Endothelial cell (in vitro differentiated cells): ENCODE data around the gene CPEB3. TPM values are rescaled to one million over a fixed set of nuclear protein-coding genes. Genes with fewer than 3 reads are reported as not detected.

Experiments
- DNase-seq: peaks from one replicate; pipeline ENCODE4 v3.0.0; 2021; ENCODE audit warnings: low spot score
- H3K27ac Mint-ChIP-seq: one replicate; pipeline ENCODE4 v1.8.0; 2021; ENCODE audit warnings: mixed read lengths, inconsistent platforms; ENCODE audit not compliant: unreplicated experiment
- H3K27me3 Mint-ChIP-seq: one replicate; pipeline ENCODE4 v1.8.0; 2021; ENCODE audit warnings: mild to moderate bottlenecking, moderate library complexity, mixed read lengths, inconsistent platforms; ENCODE audit not compliant: unreplicated experiment
- H3K36me3 Mint-ChIP-seq: one replicate; pipeline ENCODE4 v1.8.0; 2021; ENCODE audit warnings: mild to moderate bottlenecking, low read depth, mixed read lengths, inconsistent platforms; ENCODE audit not compliant: unreplicated experiment
- H3K4me1 Mint-ChIP-seq: one replicate; pipeline ENCODE4 v1.8.0; 2021; ENCODE audit warnings: mild to moderate bottlenecking, mixed read lengths, inconsistent platforms; ENCODE audit not compliant: unreplicated experiment
- H3K4me3 Mint-ChIP-seq: one replicate; pipeline ENCODE4 v1.8.0; 2021; ENCODE audit warnings: mild to moderate bottlenecking, mixed read lengths, inconsistent platforms; ENCODE audit not compliant: unreplicated experiment
- H3K9me3 Mint-ChIP-seq: one replicate; pipeline ENCODE4 v1.8.0; 2021; ENCODE audit warnings: mixed read lengths, inconsistent platforms; ENCODE audit not compliant: unreplicated experiment
- CTCF ChIP-seq: fragments of 200-600 bp; sonication (generic); IDR thresholded peaks from one replicate; pipeline ENCODE4 v1.5.0; 2021; ENCODE audit warnings: antibody characterized with exemption; ENCODE audit not compliant: unreplicated experiment
- total RNA-seq: library from RNA; stranded (reverse); fragmentation: NEBNext Ultra II Directional; extraction: Animal tissue kit (Norgen Biotek cat#: 25700); gene quantifications from one replicate; pipeline ENCODE4 v1.2.1, GENCODE V29; 2021; ENCODE audit not compliant: unreplicated experiment

The CPEB3 gene
- total RNA-seq, 1 donor from 2014 or later = 2.4 TPM

DNA sequence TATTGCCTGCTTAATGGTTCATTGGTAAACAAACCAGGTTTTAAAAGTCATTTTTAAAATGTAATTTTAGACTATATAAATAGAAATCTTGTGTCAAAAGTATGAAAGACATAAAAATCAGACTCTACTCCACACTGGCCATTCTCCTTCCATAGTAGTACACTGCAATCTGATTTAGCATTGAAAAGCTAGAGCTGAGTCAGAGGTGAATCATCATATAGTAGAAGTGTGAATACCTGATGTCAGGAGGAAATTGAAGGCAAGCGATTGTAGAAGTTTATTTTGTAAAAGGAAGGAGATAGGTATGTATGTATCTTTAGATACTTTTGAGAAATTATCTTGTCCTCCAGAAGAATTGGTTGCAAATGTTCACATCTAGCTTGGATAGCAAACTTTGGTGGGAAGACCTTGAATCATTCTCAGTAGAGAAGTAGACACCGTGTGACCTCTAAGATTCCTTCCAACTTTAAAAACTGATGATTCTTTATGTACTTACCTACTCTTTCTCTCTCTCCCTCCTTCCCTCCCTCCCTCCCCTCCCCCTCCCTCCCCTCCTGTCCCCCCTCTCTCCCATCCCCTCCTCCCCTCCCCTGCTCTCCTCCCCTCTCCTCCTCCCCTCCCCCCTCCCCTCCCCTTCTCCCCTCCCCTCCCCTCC, 279.2 kb downstream of the CPEB3 start:
- Mint-ChIP-seq H3K9me3 (no peaks in the 10 kb centered on the region), H3K4me1 (no peaks in the 10 kb centered on the region), H3K36me3 (peaks cover 12% of the 10 kb centered on the region), H3K27me3 (no peaks in the 10 kb centered on the region), H3K27ac (no peak overlapping the region), H3K4me3 (no peak overlapping the region)
- no peak for TF ChIP-seq CTCF
- no peak for DNase-seq

DNA sequence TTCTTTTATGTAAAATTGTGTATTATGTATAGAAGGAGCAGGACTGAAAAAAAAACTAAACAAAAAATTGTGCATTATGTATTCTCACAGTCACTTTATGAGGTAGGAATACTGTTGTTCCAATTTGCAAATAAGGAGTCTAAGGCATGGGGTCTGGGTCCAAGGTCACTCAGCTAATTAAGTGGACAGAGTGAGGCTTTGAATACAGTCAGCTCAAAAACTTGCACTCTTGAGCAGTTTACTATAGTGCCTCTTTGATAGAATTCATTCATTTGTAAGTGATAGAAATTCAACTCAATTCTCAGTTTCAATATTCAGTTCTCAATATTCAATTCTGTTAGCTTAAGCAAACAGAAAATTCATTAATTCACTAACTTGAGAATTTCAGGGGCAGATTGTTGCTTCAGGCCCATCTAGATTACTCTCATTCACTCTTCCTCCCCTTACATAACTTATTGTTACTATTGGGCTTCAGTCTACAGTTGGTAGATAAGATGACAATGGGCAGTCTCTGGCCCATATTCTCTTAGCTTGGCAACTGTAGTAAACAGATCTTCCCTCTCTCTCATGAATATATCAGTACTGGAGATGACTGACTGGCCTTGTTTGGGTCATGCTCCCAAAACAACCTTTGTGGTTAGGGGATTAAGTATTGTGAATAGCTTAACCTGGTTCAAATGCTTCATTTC, 280.7 kb downstream of the CPEB3 start:
- H3K4me1 Mint-ChIP-seq = no peaks in the 10 kb centered on the region
- H3K9me3 Mint-ChIP-seq = no peaks in the 10 kb centered on the region
- peaks cover 12% of the 10 kb centered on the region for H3K36me3 Mint-ChIP-seq
- DNase-seq = no peak
- H3K27ac Mint-ChIP-seq = no peak overlapping the region
- no peak overlapping the region for H3K4me3 Mint-ChIP-seq
- no peaks in the 10 kb centered on the region for H3K27me3 Mint-ChIP-seq
- TF ChIP-seq CTCF = no peak

GRCh38 chr10:92009445-92009844, 281.4 kb downstream of the CPEB3 start:
- no peak for TF ChIP-seq CTCF
- Mint-ChIP-seq H3K27ac (no peak overlapping the region), H3K4me3 (no peak overlapping the region), H3K9me3 (no peaks in the 10 kb centered on the region), H3K27me3 (no peaks in the 10 kb centered on the region), H3K4me1 (no peaks in the 10 kb centered on the region), H3K36me3 (peaks cover 12% of the 10 kb centered on the region)
- DNase-seq = no peak

- Mint-ChIP-seq H3K9me3 (no peaks in the 10 kb centered on the region), H3K36me3 (peaks cover 20% of the 10 kb centered on the region), H3K4me1 (no peaks in the 10 kb centered on the region), H3K27me3 (no peaks in the 10 kb centered on the region), H3K27ac (no peak overlapping the region), H3K4me3 (no peak overlapping the region)
- DNase-seq = no peak
- no peak for TF ChIP-seq CTCF
These were observed 284.9 kb downstream of the CPEB3 start for GRCh38 chr10:92005978-92006377.

DNA sequence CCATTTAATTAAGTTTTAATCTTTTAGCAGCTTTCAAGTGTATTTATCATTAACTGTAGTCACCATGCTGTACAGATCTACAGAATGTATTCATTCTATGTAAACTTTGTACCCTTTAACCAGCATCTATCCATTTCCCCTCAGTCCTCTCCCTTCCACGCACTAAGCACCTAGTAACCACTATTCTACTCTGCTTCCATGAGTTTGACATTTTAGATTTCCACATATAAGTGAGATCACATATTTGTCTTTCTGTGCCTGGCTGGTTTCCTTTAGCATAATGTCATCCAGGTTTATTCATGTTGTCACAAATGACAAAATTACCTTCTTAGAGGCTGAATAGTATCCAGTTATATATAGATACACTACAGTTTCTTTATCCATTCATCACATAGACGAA, 287.6 kb downstream of the CPEB3 start:
- TF ChIP-seq CTCF = no peak
- Mint-ChIP-seq H3K27ac (no peak overlapping the region), H3K36me3 (peaks cover 22% of the 10 kb centered on the region), H3K4me3 (no peak overlapping the region), H3K4me1 (no peaks in the 10 kb centered on the region), H3K27me3 (peaks cover 2% of the 10 kb centered on the region), H3K9me3 (no peaks in the 10 kb centered on the region)
- DNase-seq = no peak
